Fibroblast of skin of right biceps (primary cell): ENCODE results near the gene MISP3.

Source experiments
- DNase-seq: peaks from one replicate; pipeline ENCODE4 v3.0.0-alpha.2; 2013

Gene MISP3

GRCh38 chr19:14081797-14082674 is 9.4 kb downstream of the MISP3 start:
- no peak for DNase-seq

GRCh38 chr19:14082675-14082960 is 10.0 kb downstream of the MISP3 start:
- no peak for DNase-seq

- no peak for DNase-seq
Observed at GRCh38 chr19:14085309-14085995, 12.9 kb downstream of the MISP3 start, which contains the start of gene C19orf67. TSS of gene C19orf67 (minus strand) at chr19:14085783. CDS start at chr19:14085627, 156 bp downstream.

- no peak for DNase-seq
Observed at GRCh38 chr19:14086098-14086497, 13.5 kb downstream of the MISP3 start.

- no peak for DNase-seq
Observed at GRCh38 chr19:14088634-14089411, 16.2 kb downstream of the MISP3 start.

GRCh38 chr19:14089412-14089661 is 16.8 kb downstream of the MISP3 start:
- no peak for DNase-seq

GRCh38 chr19:14089662-14090508 is 17.3 kb downstream of the MISP3 start:
- DNase-seq: peak; percentile 68

GRCh38 chr19:14090509-14091080 is 18.0 kb downstream of the MISP3 start, which contains the start of gene SAMD1:
TSS of gene SAMD1 (minus strand) at chr19:14090751.
- peak; percentile 94 for DNase-seq

- DNase-seq: peak; percentile 70
Observed at GRCh38 chr19:14091081-14091812, 18.7 kb downstream of the MISP3 start.

GRCh38 chr19:14091813-14092462 is 19.4 kb downstream of the MISP3 start:
- no peak for DNase-seq

- no peak for DNase-seq
Observed at GRCh38 chr19:14093117-14093823, 20.7 kb downstream of the MISP3 start.

GRCh38 chr19:14094854-14095253 is 22.3 kb downstream of the MISP3 start:
- no peak for DNase-seq

- no peak for DNase-seq
Observed at GRCh38 chr19:14096272-14096992, 23.8 kb downstream of the MISP3 start.

- DNase-seq: no peak
Observed at GRCh38 chr19:14097532-14098151, 25.1 kb downstream of the MISP3 start.

- DNase-seq: no peak
Observed at GRCh38 chr19:14101003-14101545, 28.5 kb downstream of the MISP3 start.

- no peak for DNase-seq
Observed at GRCh38 chr19:14102102-14102696, 29.6 kb downstream of the MISP3 start.

- DNase-seq: no peak
Observed at GRCh38 chr19:14102756-14103155, 30.2 kb downstream of the MISP3 start.

- no peak for DNase-seq
Observed at GRCh38 chr19:14103310-14103709, 30.7 kb downstream of the MISP3 start.

GRCh38 chr19:14105680-14106079 is 33.1 kb downstream of the MISP3 start:
- DNase-seq: no peak
